GM18907 (cell line): ENCODE data around the gene HOXA7.

Experiments used
- ATAC-seq: cut with Tn5 transposase; IDR thresholded peaks from one replicate; pipeline ENCODE4 v1.9.1; 2021; ENCODE audit warnings: mild to moderate bottlenecking, moderate library complexity; ENCODE audit not compliant: unreplicated experiment

The HOXA7 gene

GRCh38 chr7:27172315-27172774 lies 15.9 kb upstream of the HOXA7 start:
- no peak for ATAC-seq

GRCh38 chr7:27171637-27172314 lies 15.3 kb upstream of the HOXA7 start:
- no peak for ATAC-seq

- no peak for ATAC-seq
These were observed 14.8 kb upstream of the HOXA7 start for GRCh38 chr7:27171325-27171636.

- ATAC-seq, result no peak
These were observed 14.2 kb upstream of the HOXA7 start for GRCh38 chr7:27170426-27171324.

- ATAC-seq, result no peak
These were observed 13.4 kb upstream of the HOXA7 start for GRCh38 chr7:27169658-27170425.

GRCh38 chr7:27168265-27168947 lies 11.9 kb upstream of the HOXA7 start:
- ATAC-seq, result no peak

GRCh38 chr7:27167916-27168264 lies 11.4 kb upstream of the HOXA7 start:
- ATAC-seq, result no peak

- ATAC-seq, result no peak
These were observed 10.3 kb upstream of the HOXA7 start for GRCh38 chr7:27166531-27167505.

GRCh38 chr7:27165996-27166530 lies 9.6 kb upstream of the HOXA7 start:
- no peak for ATAC-seq

- no peak for ATAC-seq
These were observed 8.9 kb upstream of the HOXA7 start, which contains the start of gene HOXA9 for GRCh38 chr7:27165089-27165995. HOXA9 (minus strand) TSS chr7:27165537; CDS start chr7:27165457, 80 bp downstream.

- no peak for ATAC-seq
These were observed 8.1 kb upstream of the HOXA7 start for GRCh38 chr7:27164367-27165088.

GRCh38 chr7:27164045-27164366 lies 7.5 kb upstream of the HOXA7 start:
- no peak for ATAC-seq

- no peak for ATAC-seq
These were observed 7.0 kb upstream of the HOXA7 start for GRCh38 chr7:27163288-27164044.

- no peak for ATAC-seq
These were observed 6.2 kb upstream of the HOXA7 start for GRCh38 chr7:27162561-27163287.

GRCh38 chr7:27161721-27162560 lies 5.5 kb upstream of the HOXA7 start:
- no peak for ATAC-seq
